ENCODE measurements around the gene RELCH.

Gene RELCH

DNA sequence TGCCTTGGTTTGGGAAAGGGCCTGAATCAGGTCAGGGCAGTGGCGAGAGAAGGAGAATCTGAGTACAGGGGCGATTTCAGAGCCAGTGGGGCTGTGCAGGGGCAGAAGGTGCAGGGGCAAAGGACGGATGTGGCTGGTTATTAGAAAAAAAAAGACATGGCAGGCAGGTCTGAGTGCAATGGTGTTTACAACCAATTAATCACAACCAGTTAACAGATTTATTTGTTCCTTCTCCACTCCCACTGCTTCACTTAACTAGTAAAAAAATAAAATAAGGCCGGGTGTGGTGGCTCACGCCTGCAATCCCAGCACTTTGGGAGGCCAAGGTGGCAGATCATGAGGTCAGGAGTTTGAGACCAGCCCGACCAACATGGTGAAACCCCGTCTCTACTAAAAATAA lies 143.6 kb downstream of the RELCH start:
- in situ Hi-C loops (cut with HindIII; ENCODE audit: low pct_ligation_motif_present, low sequenced_read_pairs): no loop called here
- H3K4me3 ChIP-seq (ENCODE audit: low read depth, low read length): no peak overlapping the region
- DNase-seq: no peak
- H3K36me3 ChIP-seq (replicated peaks): no peaks in the 10 kb centered on the region
- H3K27ac ChIP-seq: no peak overlapping the region
- TF ChIP-seq, protein P1, sequence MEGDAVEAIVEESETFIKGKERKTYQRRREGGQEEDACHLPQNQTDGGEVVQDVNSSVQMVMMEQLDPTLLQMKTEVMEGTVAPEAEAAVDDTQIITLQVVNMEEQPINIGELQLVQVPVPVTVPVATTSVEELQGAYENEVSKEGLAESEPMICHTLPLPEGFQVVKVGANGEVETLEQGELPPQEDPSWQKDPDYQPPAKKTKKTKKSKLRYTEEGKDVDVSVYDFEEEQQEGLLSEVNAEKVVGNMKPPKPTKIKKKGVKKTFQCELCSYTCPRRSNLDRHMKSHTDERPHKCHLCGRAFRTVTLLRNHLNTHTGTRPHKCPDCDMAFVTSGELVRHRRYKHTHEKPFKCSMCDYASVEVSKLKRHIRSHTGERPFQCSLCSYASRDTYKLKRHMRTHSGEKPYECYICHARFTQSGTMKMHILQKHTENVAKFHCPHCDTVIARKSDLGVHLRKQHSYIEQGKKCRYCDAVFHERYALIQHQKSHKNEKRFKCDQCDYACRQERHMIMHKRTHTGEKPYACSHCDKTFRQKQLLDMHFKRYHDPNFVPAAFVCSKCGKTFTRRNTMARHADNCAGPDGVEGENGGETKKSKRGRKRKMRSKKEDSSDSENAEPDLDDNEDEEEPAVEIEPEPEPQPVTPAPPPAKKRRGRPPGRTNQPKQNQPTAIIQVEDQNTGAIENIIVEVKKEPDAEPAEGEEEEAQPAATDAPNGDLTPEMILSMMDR (IDR thresholded peaks at IDR 0.05; ENCODE audit: low read depth, low read length, missing control alignments): no peak
- peaks cover 20% of the 10 kb centered on the region for H3K27me3 ChIP-seq (replicated peaks)

DNA sequence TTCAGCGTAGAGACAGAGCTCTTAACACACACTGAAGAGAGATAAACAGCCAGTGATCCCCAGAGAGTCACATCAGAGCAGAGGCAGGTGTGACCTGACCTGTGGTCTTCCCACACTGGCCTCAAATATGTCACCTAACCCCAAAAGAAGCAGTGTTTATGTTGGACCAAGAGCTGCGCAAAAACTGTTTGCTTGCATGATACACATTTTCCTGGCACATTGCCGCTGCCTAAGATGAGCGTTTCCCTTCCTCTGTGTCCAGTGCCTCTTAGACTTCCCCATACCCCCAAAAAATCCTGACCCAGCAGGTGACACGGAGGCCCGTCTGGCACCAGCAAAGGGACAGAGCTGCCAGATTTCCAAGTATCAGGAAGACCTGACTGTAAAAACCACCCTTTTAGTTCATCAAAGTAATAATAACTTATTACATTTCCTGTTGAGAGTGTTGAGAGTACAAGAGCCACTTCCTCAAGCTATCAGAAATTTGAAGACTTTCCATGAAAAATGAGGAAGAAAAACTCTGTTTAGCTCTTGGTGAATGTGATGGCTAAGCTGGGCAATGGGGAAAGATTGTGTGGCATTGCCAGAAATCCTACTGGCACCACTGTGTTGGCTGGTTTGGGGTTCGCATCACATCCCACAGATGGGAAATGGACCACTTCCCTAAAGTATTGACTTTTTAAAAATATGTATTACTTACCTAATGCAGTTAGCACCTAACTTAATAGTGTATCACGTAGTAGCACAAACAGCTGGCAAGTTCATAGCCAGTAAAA lies 144.7 kb downstream of the RELCH start:
- peak; percentile 55 for DNase-seq
- TF ChIP-seq, protein P1 (IDR thresholded peaks at IDR 0.05; ENCODE audit: low read depth, low read length, missing control alignments): no peak
- no peak overlapping the region for H3K27ac ChIP-seq
- H3K4me3 ChIP-seq (ENCODE audit: low read depth, low read length): no peak overlapping the region
- H3K36me3 ChIP-seq (replicated peaks): no peaks in the 10 kb centered on the region
- peaks cover 8% of the 10 kb centered on the region for H3K27me3 ChIP-seq (replicated peaks)
- in situ Hi-C loops (cut with HindIII; ENCODE audit: low pct_ligation_motif_present, low sequenced_read_pairs): no loop called here

DNA sequence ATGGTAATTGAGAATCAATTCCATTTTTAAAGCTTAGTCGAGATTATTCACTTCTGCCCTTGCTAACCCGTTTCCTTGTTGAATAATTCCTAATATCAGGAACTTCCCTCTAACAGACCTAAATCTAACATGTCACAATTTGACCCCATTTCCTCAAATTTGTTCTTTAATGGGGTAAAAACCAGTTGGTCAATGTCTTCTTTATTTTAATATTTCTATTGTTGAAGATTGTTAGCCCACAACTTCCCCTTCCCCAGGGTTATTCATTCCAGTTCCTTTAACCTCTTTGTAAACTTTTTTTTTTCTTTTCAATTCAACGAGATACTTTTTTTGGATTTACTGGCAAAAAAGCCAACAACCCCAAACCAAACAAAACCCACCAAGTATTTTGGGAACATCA lies 145.4 kb downstream of the RELCH start:
- TF ChIP-seq, protein P1 (IDR thresholded peaks at IDR 0.05; ENCODE audit: low read depth, low read length, missing control alignments): no peak
- no peak overlapping the region for H3K4me3 ChIP-seq (ENCODE audit: low read depth, low read length)
- H3K27ac ChIP-seq: no peak overlapping the region
- in situ Hi-C loops (cut with HindIII; ENCODE audit: low pct_ligation_motif_present, low sequenced_read_pairs): no loop called here
- peaks cover 2% of the 10 kb centered on the region for H3K27me3 ChIP-seq (replicated peaks)
- H3K36me3 ChIP-seq (replicated peaks): no peaks in the 10 kb centered on the region
- no peak for DNase-seq

DNA sequence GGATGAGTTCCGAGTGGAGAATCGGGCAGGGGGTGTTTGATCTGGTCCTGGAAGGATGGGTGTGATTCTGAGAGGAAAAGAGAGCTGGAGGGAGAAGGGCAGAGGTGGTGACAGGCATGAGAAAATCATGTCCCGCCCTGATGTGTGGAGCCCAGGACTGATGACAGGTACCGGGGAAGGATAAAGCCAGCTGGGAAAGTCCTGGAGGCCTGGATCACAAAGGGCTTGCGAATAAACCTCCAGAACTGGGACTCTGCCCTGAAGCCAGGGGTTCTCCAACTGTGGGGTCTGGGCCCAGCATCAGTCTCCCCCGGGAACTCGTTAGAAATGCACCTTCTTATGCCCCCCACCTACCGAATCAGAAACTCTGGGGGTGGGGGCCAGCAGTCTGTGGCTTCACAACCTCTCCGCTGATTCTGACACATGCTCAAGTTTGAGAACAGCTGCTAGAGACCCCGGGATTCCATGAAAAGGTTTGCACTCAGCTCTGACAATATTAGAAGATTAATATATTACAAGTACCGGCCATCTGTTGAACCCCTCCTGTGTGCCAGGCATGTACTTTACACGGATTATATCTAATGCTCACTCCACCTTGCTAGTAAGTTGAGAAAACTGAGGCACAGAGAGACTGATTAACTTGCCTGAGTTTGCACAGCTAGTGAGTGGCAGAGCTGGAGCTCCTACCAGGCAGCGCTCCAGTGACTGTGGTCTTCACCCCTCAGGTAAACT lies 146.1 kb downstream of the RELCH start:
- no peak for DNase-seq
- in situ Hi-C loops (cut with HindIII; ENCODE audit: low pct_ligation_motif_present, low sequenced_read_pairs): no loop called here
- Histone ChIP-seq H3K36me3 (replicated peaks) (no peaks in the 10 kb centered on the region), H3K27ac (no peak overlapping the region), H3K4me3 (ENCODE audit: low read depth, low read length) (no peak overlapping the region), H3K27me3 (replicated peaks) (no peaks in the 10 kb centered on the region)
- TF ChIP-seq, protein P1 (IDR thresholded peaks at IDR 0.05; ENCODE audit: low read depth, low read length, missing control alignments): no peak

DNA sequence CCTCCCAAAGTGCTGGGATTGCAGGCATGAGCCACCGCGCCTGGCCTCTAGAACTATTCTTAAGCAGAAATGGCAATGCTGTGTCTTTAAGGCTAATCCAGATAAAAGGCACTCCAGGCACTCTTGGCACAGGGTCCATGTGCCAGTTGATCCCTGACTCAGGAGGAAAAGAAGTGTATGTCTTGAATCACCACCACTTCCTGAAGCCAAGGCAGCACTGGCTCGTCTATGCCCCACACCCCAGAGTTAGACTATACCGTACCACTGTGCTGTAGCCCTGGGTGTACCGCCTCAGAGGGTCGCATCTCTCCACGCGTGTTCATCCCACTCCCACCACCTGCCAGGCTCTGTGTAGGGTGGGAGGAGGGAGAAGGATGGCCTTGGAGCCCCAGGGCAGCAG lies 147.1 kb downstream of the RELCH start:
- Histone ChIP-seq H3K27me3 (replicated peaks) (no peaks in the 10 kb centered on the region), H3K36me3 (replicated peaks) (no peaks in the 10 kb centered on the region), H3K4me3 (ENCODE audit: low read depth, low read length) (no peak overlapping the region), H3K27ac (no peak overlapping the region)
- in situ Hi-C loops (cut with HindIII; ENCODE audit: low pct_ligation_motif_present, low sequenced_read_pairs): no loop called here
- TF ChIP-seq, protein P1 (IDR thresholded peaks at IDR 0.05; ENCODE audit: low read depth, low read length, missing control alignments): no peak
- no peak for DNase-seq

Data from brain microvascular endothelial cell (primary cell).